KMS-11 (cell line): ENCODE results near the gene TACC3.

Source experiments
- H2AFZ ChIP-seq: fragments of 200-600 bp; sonication (generic); 2 replicates; pipeline ENCODE4 v1.6.1; 2016; ENCODE audit warnings: antibody characterized with exemption, mixed run types, low read depth
- H3K27ac ChIP-seq: fragments of 200-600 bp; sonication (generic); 2 replicates; pipeline ENCODE4 v1.6.1; 2016; ENCODE audit warnings: mild to moderate bottlenecking, mixed run types
- H3K27me3 ChIP-seq: fragments of 200-600 bp; sonication (generic); 2 replicates; pipeline ENCODE4 v1.6.1; 2017; ENCODE audit warnings: mild to moderate bottlenecking, low read depth, mixed run types, moderate library complexity; ENCODE audit not compliant: insufficient read depth
- H3K36me3 ChIP-seq: fragments of 200-600 bp; sonication (generic); 2 replicates; pipeline ENCODE4 v1.6.1; 2017; ENCODE audit warnings: mild to moderate bottlenecking, mixed run types; ENCODE audit not compliant: insufficient read depth
- H3K4me1 ChIP-seq: fragments of 200-600 bp; sonication (generic); 2 replicates; pipeline ENCODE4 v1.6.1; 2016; ENCODE audit warnings: mild to moderate bottlenecking, low read depth, mixed run types; ENCODE audit not compliant: poor library complexity, severe bottlenecking
- H3K4me2 ChIP-seq: fragments of 200-600 bp; sonication (generic); 2 replicates; pipeline ENCODE4 v1.7.0; 2016; ENCODE audit warnings: mild to moderate bottlenecking, mixed run types
- H3K4me3 ChIP-seq: fragments of 200-600 bp; sonication (generic); IDR thresholded peaks from 2 replicates; pipeline ENCODE4 v1.6.1; 2017; ENCODE audit warnings: low read depth, low read length, mixed read lengths; ENCODE audit not compliant: insufficient read depth
- H3K79me2 ChIP-seq: fragments of 200-600 bp; sonication (generic); 2 replicates; pipeline ENCODE4 v1.6.1; 2016; ENCODE audit warnings: low read depth, mixed run types; ENCODE audit not compliant: insufficient read depth
- H3K9ac ChIP-seq: fragments of 200-600 bp; sonication (generic); 2 replicates; pipeline ENCODE4 v1.6.1; 2016; ENCODE audit warnings: mild to moderate bottlenecking, mixed run types
- H4K20me1 ChIP-seq: fragments of 200-600 bp; sonication (generic); 2 replicates; pipeline ENCODE4 v1.6.1; 2016; ENCODE audit warnings: mild to moderate bottlenecking, mixed run types; ENCODE audit not compliant: insufficient read depth
- TF ChIP-seq, protein P1 (sequence below): fragments of 200-600 bp; sonication (generic); conservative IDR thresholded peaks from 2 replicates; pipeline ENCODE4 v1.6.1; 2017; ENCODE audit warnings: low read depth, mild to moderate bottlenecking, antibody characterized with exemption, low read length, moderate library complexity, mixed read lengths

Gene TACC3

DNA sequence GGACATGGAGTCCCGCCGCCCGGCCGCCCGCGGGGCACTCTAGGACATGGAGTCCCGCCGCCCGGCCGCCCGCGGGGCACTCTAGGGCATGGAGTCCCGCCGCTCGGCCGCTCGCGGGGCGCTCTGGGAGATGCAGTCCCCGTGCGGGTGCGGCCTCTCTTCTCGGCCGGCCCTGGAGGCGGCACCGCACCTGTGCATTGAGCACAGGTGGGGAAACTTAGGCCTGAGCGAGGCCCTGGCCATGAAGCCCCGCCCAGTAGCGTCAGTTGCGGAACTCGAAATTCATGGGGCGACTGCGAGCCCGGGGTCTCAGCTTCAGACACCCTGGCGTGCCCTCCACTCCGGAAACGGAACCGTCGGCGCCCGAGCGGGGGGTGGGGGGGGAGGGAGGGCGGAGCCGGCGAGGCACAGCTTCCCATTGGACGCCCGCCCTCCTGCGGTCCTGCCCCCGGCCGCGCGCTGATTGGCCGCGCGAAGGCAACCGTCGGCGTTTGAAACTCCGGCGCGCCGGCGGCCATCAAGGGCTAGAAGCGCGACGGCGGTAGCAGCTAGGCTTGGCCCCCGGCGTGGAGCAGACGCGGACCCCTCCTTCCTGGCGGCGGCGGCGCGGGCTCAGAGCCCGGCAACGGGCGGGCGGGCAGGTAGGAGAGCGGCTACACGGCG, at the start of gene TACC3, which contains the start of gene TMEM129:
TACC3 (plus strand) TSS at position 519 of the 663 bp plus-strand sequence. CDS start 1,901 bp downstream, outside the sequence.
TMEM129 (minus strand) TSS at position 321 of the 663 bp plus-strand sequence. CDS start 486 bp downstream, outside the sequence.
- H3K79me2 ChIP-seq = peaks cover 51% of the 10 kb centered on the region
- peak within 1 kb of the TSS; percentile 54 for H3K27ac ChIP-seq
- no peaks in the 10 kb centered on the region for H3K27me3 ChIP-seq
- peaks cover 21% of the 10 kb centered on the region for H3K4me1 ChIP-seq
- H4K20me1 ChIP-seq = no peaks in the 10 kb centered on the region
- H3K9ac ChIP-seq = peak within 1 kb of the TSS; percentile 63
- peak within 1 kb of the TSS; percentile 10; the same call in 1 of the 2 replicates for H2AFZ ChIP-seq
- H3K4me3 ChIP-seq = peak within 1 kb of the TSS; percentile 58
- peak within 1 kb of the TSS; percentile 68 for H3K4me2 ChIP-seq
- TF ChIP-seq, protein P1, sequence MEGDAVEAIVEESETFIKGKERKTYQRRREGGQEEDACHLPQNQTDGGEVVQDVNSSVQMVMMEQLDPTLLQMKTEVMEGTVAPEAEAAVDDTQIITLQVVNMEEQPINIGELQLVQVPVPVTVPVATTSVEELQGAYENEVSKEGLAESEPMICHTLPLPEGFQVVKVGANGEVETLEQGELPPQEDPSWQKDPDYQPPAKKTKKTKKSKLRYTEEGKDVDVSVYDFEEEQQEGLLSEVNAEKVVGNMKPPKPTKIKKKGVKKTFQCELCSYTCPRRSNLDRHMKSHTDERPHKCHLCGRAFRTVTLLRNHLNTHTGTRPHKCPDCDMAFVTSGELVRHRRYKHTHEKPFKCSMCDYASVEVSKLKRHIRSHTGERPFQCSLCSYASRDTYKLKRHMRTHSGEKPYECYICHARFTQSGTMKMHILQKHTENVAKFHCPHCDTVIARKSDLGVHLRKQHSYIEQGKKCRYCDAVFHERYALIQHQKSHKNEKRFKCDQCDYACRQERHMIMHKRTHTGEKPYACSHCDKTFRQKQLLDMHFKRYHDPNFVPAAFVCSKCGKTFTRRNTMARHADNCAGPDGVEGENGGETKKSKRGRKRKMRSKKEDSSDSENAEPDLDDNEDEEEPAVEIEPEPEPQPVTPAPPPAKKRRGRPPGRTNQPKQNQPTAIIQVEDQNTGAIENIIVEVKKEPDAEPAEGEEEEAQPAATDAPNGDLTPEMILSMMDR = no peak
- no peaks in the 10 kb centered on the region for H3K36me3 ChIP-seq

DNA sequence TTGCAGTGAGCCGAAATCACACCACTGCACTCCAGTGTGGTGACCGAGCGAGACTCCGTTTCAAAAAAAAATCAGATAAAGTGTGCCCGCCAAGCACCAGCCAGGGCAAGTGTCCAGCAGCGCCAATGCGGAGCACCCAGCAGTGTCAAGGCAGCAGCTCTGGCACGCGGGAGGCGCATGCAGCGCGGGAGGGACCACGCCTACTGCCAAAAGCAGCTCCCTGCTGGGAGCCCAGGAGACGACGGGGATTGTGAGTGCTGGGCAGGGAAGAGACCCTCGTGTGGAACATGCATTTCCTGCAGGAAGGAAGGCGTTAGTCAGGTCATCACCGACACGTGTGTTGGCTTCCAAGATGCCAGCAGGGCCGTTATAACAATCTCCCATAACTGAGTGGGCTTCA, 47.6 kb upstream of the TACC3 start:
- H3K4me2 ChIP-seq = no peak overlapping the region
- no peak overlapping the region for H3K9ac ChIP-seq
- no peak overlapping the region for H2AFZ ChIP-seq
- H3K36me3 ChIP-seq = no peaks in the 10 kb centered on the region
- TF ChIP-seq, protein P1 = no peak
- no peaks in the 10 kb centered on the region for H4K20me1 ChIP-seq
- no peaks in the 10 kb centered on the region for H3K79me2 ChIP-seq
- H3K27ac ChIP-seq = no peak overlapping the region
- peaks cover 18% of the 10 kb centered on the region for H3K27me3 ChIP-seq
- H3K4me1 ChIP-seq = no peaks in the 10 kb centered on the region
- H3K4me3 ChIP-seq = no peak overlapping the region

DNA sequence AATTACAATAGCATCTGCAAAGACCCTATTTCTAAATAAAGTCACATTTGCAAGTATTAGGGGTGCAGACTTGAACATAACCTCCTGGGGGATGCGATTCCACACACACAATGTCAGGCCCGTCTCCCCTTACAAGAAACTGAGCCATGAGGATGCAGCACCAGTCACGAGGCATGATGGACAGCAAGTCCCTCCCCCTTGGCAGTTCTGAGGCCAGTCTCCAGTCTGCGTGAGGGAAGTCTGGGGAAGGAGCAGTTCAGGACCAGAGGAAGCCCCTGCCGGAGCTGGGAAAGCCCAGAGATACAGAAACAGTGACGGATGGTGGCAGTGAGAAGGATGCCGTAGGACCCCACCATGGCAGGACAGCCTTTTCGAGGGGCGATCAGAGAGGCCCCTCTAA, 46.6 kb upstream of the TACC3 start:
- TF ChIP-seq, protein P1 = no peak
- no peaks in the 10 kb centered on the region for H3K79me2 ChIP-seq
- no peaks in the 10 kb centered on the region for H3K36me3 ChIP-seq
- H3K9ac ChIP-seq = no peak overlapping the region
- peaks cover 18% of the 10 kb centered on the region for H3K27me3 ChIP-seq
- H2AFZ ChIP-seq = no peak overlapping the region
- H3K27ac ChIP-seq = no peak overlapping the region
- no peak overlapping the region for H3K4me3 ChIP-seq
- H3K4me1 ChIP-seq = no peaks in the 10 kb centered on the region
- no peak overlapping the region for H3K4me2 ChIP-seq
- H4K20me1 ChIP-seq = no peaks in the 10 kb centered on the region

DNA sequence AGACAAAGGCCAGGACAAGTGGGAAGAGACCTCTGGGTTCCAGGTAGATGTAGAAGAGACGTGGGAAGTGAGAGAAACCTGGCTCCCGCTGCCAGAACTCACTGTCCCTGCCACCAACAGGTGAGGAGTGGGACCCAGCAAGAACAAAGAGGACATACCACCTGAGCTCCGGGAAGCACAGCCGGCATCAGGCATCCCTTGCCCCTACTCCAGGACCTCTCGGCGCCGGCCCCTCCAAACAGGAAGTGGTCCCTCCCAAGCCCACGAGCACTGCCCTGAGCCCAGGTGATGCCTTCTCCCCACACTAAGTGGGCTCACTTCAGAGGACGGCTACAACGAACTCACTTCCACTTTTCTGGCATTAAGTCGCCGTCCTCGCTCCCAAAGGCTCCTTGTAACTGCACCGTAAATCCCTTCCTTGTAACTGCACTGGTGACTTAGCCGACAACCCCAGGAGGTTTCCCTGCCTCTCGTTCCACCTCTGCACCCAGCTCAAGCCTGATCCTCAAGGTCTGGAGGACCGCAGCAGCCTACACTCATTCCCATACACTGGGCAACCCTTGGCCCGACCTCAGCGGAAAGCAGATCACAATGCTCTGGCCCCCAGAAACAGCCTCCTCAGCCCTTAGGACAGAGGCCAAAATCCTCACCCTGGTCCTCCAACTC, 46.1 kb upstream of the TACC3 start:
- TF ChIP-seq, protein P1 = no peak
- Histone ChIP-seq H3K27ac (no peak overlapping the region), H3K4me3 (no peak overlapping the region)

More for the DNA sequence above, 46.1 kb upstream of the TACC3 start:
- H4K20me1 ChIP-seq = no peaks in the 10 kb centered on the region
- no peak overlapping the region for H3K9ac ChIP-seq
- no peaks in the 10 kb centered on the region for H3K4me1 ChIP-seq
- no peak overlapping the region for H2AFZ ChIP-seq
- peaks cover 18% of the 10 kb centered on the region for H3K27me3 ChIP-seq
- H3K4me2 ChIP-seq = no peak overlapping the region
- H3K79me2 ChIP-seq = no peaks in the 10 kb centered on the region
- H3K36me3 ChIP-seq = no peaks in the 10 kb centered on the region
